Left kidney (tissue), 2 donors: ENCODE data around the gene SLAMF1. TPM values are rescaled to one million over a fixed set of nuclear protein-coding genes. Genes with fewer than 3 reads are reported as not detected.
"Not testable (repeated sequence)": the region's sequence is repeated elsewhere in the genome, so short reads cannot be mapped to it uniquely, and the experiment has no call there.

Experiments used
- DNase-seq: peaks from one replicate; pipeline ENCODE4 v3.0.0-alpha.2; 2013
- polyA plus RNA-seq: library from polyadenylated mRNA; unstranded; fragments of 120-200 nt; gene quantifications from one replicate; pipeline ENCODE4 v1.2.1, GENCODE V29; 2013; ENCODE audit not compliant: insufficient read length

Gene SLAMF1
- polyA plus RNA-seq, 1 donor: not detected

GRCh38 chr1:160597705-160598104 is 49.1 kb downstream of the SLAMF1 start:
- DNase-seq: no peak

GRCh38 chr1:160597051-160597450 is 49.8 kb downstream of the SLAMF1 start:
- no peak for DNase-seq

GRCh38 chr1:160590488-160590887 is 56.4 kb downstream of the SLAMF1 start:
- DNase-seq: no peak

- DNase-seq: no peak
These were observed 58.4 kb downstream of the SLAMF1 start for GRCh38 chr1:160588468-160588867.

- DNase-seq: no peak
These were observed 62.1 kb downstream of the SLAMF1 start for GRCh38 chr1:160584784-160585183.

- not testable (repeated sequence) for DNase-seq
These were observed 63.9 kb downstream of the SLAMF1 start for GRCh38 chr1:160582976-160583375.

- no peak for DNase-seq
These were observed 64.9 kb downstream of the SLAMF1 start for GRCh38 chr1:160581961-160582360.

- DNase-seq: no peak
These were observed 66.5 kb downstream of the SLAMF1 start for GRCh38 chr1:160580221-160580812.

GRCh38 chr1:160579216-160579701 is 67.6 kb downstream of the SLAMF1 start, which contains the start of gene CD84:
TSS of gene CD84 (minus strand) at chr1:160579496. CDS start at chr1:160579437, 59 bp downstream.
- DNase-seq: no peak

- no peak for DNase-seq
These were observed 68.2 kb downstream of the SLAMF1 start for GRCh38 chr1:160578525-160579191.

- DNase-seq: no peak
These were observed 68.7 kb downstream of the SLAMF1 start for GRCh38 chr1:160578175-160578524.

GRCh38 chr1:160577671-160578070 is 69.2 kb downstream of the SLAMF1 start:
- no peak for DNase-seq

GRCh38 chr1:160576884-160577283 is 70.0 kb downstream of the SLAMF1 start:
- no peak for DNase-seq

GRCh38 chr1:160576390-160576789 is 70.5 kb downstream of the SLAMF1 start:
- DNase-seq: no peak

GRCh38 chr1:160575112-160575664 is 71.7 kb downstream of the SLAMF1 start:
- no peak for DNase-seq

- DNase-seq: no peak
These were observed 76.0 kb downstream of the SLAMF1 start for GRCh38 chr1:160570840-160571239.

GRCh38 chr1:160569806-160570205 is 77.0 kb downstream of the SLAMF1 start:
- no peak for DNase-seq

GRCh38 chr1:160567858-160568682 is 78.8 kb downstream of the SLAMF1 start:
- no peak for DNase-seq

GRCh38 chr1:160567341-160567740 is 79.5 kb downstream of the SLAMF1 start:
- no peak for DNase-seq

GRCh38 chr1:160565564-160565963 is 81.3 kb downstream of the SLAMF1 start:
- no peak for DNase-seq

GRCh38 chr1:160563230-160563629 is 83.6 kb downstream of the SLAMF1 start:
- not testable (repeated sequence) for DNase-seq

GRCh38 chr1:160562745-160563144 is 84.1 kb downstream of the SLAMF1 start:
- not testable (repeated sequence) for DNase-seq

GRCh38 chr1:160560806-160561205 is 86.0 kb downstream of the SLAMF1 start:
- no peak for DNase-seq
